Neural progenitor cell (in vitro differentiated cells): ENCODE measurements around the gene CYP4Z1.
A peak's percentile ranks its signal among the peaks of the same experiment; 100 is the strongest.
"Not testable (repeated sequence)": the region's sequence is repeated elsewhere in the genome, so short reads cannot be mapped to it uniquely, and the experiment has no call there.

Source experiments
- EZH2phosphoT487 ChIP-seq: fragments of 200-600 bp; sonication (generic); IDR thresholded peaks from 2 replicates; pipeline ENCODE4 v1.6.1; 2017; ENCODE audit warnings: antibody characterized with exemption
- TF ChIP-seq, protein P1 (sequence below): fragments of 200-600 bp; sonication (generic); IDR thresholded peaks from 2 replicates; pipeline ENCODE4 v1.5.1; 2017; ENCODE audit warnings: antibody characterized with exemption, mild to moderate bottlenecking

DNA sequence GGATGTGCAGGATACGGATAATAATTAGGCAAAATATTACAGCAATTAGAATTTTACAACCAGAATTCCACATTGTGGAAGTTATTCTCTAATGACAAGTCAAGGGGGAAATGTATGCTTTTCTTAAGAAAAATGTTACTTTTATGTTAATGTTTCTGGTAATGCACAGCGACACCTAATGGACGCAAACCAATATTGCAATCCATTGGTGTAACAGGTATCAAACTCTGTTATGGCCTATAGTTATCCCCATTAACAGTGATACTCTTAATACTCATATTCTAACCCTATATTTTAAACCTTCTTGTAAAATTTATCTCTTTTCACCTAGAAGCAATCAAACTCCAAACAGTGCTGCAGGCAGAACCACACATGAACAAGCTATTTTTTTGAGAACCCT, 22.3 kb downstream of the CYP4Z1 start:
- TF ChIP-seq, protein P1, sequence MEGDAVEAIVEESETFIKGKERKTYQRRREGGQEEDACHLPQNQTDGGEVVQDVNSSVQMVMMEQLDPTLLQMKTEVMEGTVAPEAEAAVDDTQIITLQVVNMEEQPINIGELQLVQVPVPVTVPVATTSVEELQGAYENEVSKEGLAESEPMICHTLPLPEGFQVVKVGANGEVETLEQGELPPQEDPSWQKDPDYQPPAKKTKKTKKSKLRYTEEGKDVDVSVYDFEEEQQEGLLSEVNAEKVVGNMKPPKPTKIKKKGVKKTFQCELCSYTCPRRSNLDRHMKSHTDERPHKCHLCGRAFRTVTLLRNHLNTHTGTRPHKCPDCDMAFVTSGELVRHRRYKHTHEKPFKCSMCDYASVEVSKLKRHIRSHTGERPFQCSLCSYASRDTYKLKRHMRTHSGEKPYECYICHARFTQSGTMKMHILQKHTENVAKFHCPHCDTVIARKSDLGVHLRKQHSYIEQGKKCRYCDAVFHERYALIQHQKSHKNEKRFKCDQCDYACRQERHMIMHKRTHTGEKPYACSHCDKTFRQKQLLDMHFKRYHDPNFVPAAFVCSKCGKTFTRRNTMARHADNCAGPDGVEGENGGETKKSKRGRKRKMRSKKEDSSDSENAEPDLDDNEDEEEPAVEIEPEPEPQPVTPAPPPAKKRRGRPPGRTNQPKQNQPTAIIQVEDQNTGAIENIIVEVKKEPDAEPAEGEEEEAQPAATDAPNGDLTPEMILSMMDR: peak; percentile 66
- not testable (repeated sequence) for TF ChIP-seq EZH2phosphoT487
